ENCODE results near the gene NTN4. TPM values are rescaled to one million over a fixed set of nuclear protein-coding genes. Genes with fewer than 3 reads are reported as not detected.

NTN4 gene
- total RNA-seq, 1 experiment from 2014 or later = 0.17 TPM

DNA sequence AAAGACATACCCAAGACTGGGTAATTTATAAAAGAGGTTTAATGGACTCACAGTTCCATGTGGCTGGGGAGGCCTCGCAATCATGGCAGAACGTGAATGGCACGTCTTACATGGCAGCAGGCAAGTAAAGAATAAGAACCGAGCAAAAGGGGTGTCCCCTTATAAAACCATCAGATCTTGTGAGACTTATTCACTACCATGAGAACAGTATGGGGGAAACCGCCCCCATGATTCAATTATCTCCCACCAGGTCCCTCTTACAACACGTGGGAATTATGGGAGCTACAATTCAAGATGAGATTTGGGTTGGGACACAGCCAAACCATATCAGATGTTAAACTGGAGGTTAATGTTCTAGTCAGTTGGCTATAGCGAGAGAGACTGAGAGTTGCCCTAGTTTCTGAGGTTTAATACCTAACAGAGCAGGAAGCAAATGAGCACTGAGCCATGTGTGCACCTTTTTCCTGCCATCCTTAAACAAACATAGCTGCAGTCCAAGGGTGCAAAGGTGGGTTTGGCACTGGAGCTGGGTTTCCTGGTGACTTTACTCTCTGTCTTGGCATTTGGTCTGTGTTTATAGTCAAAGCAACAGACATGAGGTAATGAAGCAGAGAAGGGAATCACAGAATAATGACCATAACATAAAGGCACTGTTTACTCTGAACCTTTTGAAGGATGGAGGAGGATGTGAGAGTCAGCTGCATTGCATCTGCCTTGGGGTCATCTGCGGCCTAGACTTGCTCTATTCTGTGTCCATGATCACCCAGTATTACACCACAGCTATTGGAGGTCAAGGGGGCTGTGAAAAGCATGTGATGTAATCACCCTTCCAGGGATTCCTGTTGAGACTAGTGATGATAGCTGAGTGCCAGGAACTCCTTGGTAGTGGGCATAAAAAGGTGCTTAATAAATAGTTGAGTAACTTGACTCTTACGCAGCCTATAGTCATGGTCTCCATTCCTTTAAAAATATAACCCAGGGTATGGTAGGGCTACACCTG lies 155.6 kb downstream of the NTN4 start:
- Histone ChIP-seq H2BK15ac (ENCODE audit: low read depth, low read length) (no peak overlapping the region), H2BK12ac (ENCODE audit: insufficient read length, low read depth, low read length) (no peak overlapping the region), H3K79me2 (ENCODE audit: insufficient read depth, low read length) (no peaks in the 10 kb centered on the region), H3K27me3 (ENCODE audit: insufficient read depth, low read length) (no peaks in the 10 kb centered on the region), H3K27ac (ENCODE audit: insufficient read length, low read depth, low read length) (no peak overlapping the region), H3K23ac (ENCODE audit: insufficient read length, low read depth, low read length) (no peak overlapping the region), H3K4me1 (ENCODE audit: insufficient read depth, low read length) (no peaks in the 10 kb centered on the region), H2AFZ (ENCODE audit: low read length) (no peak overlapping the region), H3K56ac (ENCODE audit: insufficient read length, low read depth, low read length) (no peak overlapping the region), H4K5ac (ENCODE audit: insufficient read length, low read depth, low read length) (no peak overlapping the region), H3K79me1 (ENCODE audit: insufficient read depth, low read depth, low read length, poor library complexity, severe bottlenecking) (no peaks in the 10 kb centered on the region), H4K91ac (ENCODE audit: insufficient read length, low read depth, low read length) (no peak overlapping the region), H3K23me2 (ENCODE audit: insufficient read length, low read depth, low read length, poor library complexity, severe bottlenecking) (no peaks in the 10 kb centered on the region), H3T11ph (ENCODE audit: low read length) (no peak overlapping the region), H2BK120ac (ENCODE audit: low read depth, low read length, poor library complexity, severe bottlenecking) (no peak overlapping the region), H3K9me3 (ENCODE audit: control insufficient read depth, low read depth, low read length) (no peaks in the 10 kb centered on the region), H3K4ac (ENCODE audit: low read depth, low read length) (no peak overlapping the region), H2BK5ac (ENCODE audit: insufficient read length, low read length) (no peak overlapping the region), H3K4me2 (ENCODE audit: insufficient read depth, insufficient read length, low read length) (no peak overlapping the region), H3K18ac (ENCODE audit: insufficient read length, low read depth, low read length) (no peak overlapping the region), H3K9ac (ENCODE audit: extremely low read depth, insufficient read length, low read length) (no peak overlapping the region), H3K14ac (ENCODE audit: insufficient read depth, low read length) (no peak overlapping the region), H2AK5ac (ENCODE audit: insufficient read length, low read length) (no peak overlapping the region), H4K8ac (replicated peaks; ENCODE audit: insufficient read length, low read depth, low read length) (no peak overlapping the region), H2BK20ac (ENCODE audit: low read depth, low read length, poor library complexity, severe bottlenecking) (no peak overlapping the region), H4K20me1 (ENCODE audit: control insufficient read depth, insufficient read depth, insufficient read length) (no peaks in the 10 kb centered on the region)
- H3K27ac Mint-ChIP-seq = no peak overlapping the region; a peak in 1 of 7 replicates
- TF ChIP-seq, protein P1, sequence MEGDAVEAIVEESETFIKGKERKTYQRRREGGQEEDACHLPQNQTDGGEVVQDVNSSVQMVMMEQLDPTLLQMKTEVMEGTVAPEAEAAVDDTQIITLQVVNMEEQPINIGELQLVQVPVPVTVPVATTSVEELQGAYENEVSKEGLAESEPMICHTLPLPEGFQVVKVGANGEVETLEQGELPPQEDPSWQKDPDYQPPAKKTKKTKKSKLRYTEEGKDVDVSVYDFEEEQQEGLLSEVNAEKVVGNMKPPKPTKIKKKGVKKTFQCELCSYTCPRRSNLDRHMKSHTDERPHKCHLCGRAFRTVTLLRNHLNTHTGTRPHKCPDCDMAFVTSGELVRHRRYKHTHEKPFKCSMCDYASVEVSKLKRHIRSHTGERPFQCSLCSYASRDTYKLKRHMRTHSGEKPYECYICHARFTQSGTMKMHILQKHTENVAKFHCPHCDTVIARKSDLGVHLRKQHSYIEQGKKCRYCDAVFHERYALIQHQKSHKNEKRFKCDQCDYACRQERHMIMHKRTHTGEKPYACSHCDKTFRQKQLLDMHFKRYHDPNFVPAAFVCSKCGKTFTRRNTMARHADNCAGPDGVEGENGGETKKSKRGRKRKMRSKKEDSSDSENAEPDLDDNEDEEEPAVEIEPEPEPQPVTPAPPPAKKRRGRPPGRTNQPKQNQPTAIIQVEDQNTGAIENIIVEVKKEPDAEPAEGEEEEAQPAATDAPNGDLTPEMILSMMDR (conservative IDR thresholded peaks at IDR 0.05) = no peak
- peaks cover 0 to 11% (median 7%) of the 10 kb centered on the region in 3 experiments; a peak in 4 of 7 replicates for H3K36me3 Mint-ChIP-seq (ENCODE audit: insufficient read depth in 1 of 3, low read depth in 3 of 3)
- DNase-seq = no peak
- no peak overlapping the region for H3K4me3 Mint-ChIP-seq
- no peaks in the 10 kb centered on the region for H3K9me3 Mint-ChIP-seq
- no peaks in the 10 kb centered on the region for H3K4me1 Mint-ChIP-seq
- WGBS (ENCODE audit: extremely low coverage, insufficient read length, low lambda C conversion rate) = no CpG with 5 or more reads among the region's 9 CpGs
- no peaks in the 10 kb centered on the region for H3K27me3 Mint-ChIP-seq (ENCODE audit: low read depth)
